Measurements from ENCODE around the gene ABHD10.

The ABHD10 gene

GRCh38 chr3:111978583-111979433 lies at the start of gene ABHD10:
Gene ABHD10 (plus strand): TSS chr3:111979026. CDS start chr3:111979062, 36 bp downstream.
- peak; percentile 98 for DNase-seq

DNA sequence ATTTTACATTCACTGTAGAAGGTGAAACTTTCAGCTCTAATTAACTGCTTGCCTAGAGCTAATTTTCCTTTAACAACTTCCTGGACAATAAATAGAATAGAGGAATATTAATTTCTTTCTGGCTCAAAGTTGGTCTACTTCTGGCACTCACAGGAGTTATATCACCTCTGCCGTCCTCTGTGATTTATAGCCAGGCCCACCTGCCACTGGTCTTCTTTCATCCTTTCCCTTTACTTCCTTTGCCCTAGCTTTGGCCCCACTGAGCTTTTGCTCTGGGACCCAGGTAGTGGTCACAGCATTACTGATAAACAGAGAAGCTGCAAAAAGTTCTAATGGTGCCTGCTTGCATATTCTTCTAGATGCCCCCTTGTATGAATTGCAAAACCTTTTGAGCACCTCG lies 49.3 kb upstream of the ABHD10 start:
- DNase-seq = no peak

- DNase-seq = no peak
Observed at GRCh38 chr3:111932946-111933345, 45.9 kb upstream of the ABHD10 start.

DNA sequence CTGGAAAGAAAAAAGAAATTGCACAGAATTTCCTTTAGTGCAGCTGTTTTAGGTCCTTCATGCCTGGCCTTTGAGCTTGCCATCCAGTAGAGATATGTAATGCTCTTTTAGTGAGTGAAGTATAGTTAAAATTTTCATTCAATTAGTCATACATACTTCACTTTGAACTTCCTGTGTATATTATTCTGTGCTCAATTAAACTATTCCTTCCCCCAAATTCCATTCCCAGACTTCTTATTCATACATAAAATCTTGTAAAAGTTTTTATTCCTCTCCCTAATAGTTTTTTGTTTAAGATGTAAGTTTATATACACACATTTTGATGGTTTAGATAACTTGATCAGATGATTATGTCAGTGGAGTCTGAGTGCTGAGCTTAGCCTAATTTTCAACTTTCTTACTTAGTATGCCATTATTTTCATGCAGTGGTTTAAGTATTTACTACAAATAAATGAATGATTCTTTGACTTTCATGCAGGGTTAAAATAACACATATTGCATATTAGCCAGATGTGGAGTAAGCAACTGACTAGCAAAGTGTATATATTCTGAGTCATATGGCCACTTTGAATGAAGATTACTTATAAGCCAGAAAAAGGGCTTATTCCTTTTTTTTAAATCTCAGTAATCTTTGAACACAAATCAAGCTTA lies 42.5 kb upstream of the ABHD10 start:
- DNase-seq = peak; percentile 87

DNA sequence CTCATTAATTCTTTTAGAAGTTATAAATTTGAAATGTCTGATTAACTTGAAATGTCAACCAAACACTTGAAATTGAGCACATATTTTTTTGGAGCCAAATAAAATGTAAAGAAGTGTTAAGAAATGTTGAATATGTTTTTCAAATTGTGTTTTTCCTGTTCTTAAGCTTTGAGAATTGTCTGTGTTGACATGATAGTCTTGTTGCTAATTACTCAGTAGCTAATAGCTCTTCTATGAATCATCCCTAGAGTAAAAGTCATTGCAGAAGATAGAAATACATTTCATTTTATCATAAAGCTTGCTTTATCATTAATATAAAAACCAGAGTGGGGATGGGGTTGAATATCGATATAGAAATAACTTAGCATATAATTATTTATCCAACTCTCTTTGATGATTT lies 41.9 kb upstream of the ABHD10 start:
- DNase-seq = peak; percentile 36

DNA sequence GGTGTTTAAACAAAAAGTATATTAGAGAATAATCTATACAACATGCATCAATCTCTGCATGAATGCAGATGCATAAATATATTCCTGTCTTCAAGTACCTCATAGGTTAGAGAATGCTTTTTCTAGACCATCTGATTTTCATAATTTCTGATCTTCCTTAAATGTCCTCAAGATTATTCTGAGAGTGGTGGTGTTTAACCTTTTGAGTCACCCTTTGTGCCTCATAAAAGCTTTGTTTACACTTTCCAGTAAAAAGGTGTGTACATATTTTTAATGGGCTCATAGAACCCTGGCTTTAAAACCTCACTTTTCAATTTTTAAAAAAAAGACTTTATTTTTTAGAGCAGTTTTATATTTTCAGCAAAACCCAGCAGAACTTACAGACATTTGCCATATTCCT lies 41.0 kb upstream of the ABHD10 start:
- DNase-seq = no peak

DNA sequence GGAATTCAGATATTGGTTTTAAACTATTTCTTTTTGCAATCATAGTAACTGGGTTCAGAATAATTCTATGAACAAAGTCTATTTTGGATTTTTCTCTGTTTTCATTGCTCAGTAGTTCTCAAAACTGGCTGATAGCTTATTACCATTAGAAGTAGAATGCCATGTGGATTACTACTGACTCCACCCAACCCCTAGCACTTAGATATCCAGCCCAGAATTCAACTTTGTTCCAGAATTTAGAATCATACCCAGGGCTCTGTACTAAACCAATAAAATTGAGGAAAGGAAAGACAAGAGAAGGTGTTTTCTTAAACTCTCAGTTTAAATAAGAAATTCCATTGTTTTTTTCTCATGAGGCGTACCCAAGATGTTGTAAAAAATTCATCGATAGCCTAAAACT lies 39.0 kb upstream of the ABHD10 start:
- DNase-seq = no peak

- DNase-seq = no peak
Observed at GRCh38 chr3:111943533-111943932, 35.3 kb upstream of the ABHD10 start.

- DNase-seq = peak; percentile 36
Observed at GRCh38 chr3:111944372-111944771, 34.5 kb upstream of the ABHD10 start.

- no peak for DNase-seq
Observed at GRCh38 chr3:111947231-111947630, 31.6 kb upstream of the ABHD10 start.

DNA sequence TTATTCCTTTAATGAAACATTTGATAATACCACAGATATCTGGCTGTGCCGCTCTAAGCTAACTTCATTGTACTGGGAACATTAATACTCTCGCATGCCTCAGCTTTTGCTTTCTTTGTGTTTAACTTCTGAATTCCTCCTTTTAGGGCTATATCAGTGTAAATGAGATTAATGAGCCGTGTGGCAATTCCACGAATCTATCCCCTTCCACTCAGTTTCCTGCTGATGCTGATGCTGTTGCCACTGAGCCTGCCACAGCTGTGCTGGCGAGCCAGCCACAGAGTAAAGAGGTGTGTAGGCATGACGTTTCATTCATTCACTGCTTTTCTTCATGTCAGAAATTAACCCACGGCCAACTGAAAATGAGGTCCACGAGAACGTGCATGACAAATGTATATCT lies 30.0 kb upstream of the ABHD10 start:
- no peak for DNase-seq

DNA sequence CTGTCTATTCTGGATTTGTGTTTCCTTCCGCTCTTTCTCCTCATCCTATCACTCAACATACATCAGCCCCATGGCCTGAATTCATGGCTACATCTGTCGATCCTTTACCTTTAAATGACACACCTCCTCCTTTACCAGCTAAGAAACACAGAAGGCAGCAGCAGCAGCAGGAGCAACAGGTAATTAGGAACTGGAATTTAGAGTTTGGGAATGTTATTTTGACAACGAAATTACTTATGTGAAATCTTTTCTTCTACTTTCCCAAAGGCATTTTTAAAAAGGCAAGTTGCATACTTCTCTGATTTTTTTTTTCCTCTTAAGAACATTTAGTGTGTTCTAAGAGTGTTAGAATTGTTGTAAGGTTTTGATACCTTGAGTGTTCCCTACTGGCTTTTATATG lies 29.1 kb upstream of the ABHD10 start:
- DNase-seq = no peak

DNA sequence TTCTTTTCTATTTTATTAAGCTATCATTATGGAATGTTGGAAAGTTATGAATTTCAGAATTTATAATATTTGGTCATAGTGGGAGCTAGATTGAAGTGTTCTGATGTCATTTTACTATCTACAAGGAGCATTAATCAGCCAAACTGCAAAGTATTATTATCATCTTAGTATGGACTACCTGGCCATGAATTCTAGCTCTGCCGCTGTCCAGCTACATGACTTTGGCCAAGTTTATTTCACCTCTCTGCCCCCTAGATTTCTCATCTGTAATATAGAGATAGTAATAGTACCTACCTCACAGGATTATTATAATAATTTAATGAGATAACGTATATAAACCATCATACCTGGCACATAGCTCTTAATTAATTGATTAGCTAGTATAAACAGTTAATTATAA lies 27.8 kb upstream of the ABHD10 start:
- DNase-seq = no peak

- DNase-seq = no peak
Observed at GRCh38 chr3:111952086-111952485, 26.7 kb upstream of the ABHD10 start.

GRCh38 chr3:111952866-111953450 lies 25.9 kb upstream of the ABHD10 start:
- no peak for DNase-seq

GRCh38 chr3:111954228-111954990 lies 24.4 kb upstream of the ABHD10 start:
- DNase-seq = peak; percentile 23

- no peak for DNase-seq
Observed at GRCh38 chr3:111955876-111956275, 22.9 kb upstream of the ABHD10 start.

DNA sequence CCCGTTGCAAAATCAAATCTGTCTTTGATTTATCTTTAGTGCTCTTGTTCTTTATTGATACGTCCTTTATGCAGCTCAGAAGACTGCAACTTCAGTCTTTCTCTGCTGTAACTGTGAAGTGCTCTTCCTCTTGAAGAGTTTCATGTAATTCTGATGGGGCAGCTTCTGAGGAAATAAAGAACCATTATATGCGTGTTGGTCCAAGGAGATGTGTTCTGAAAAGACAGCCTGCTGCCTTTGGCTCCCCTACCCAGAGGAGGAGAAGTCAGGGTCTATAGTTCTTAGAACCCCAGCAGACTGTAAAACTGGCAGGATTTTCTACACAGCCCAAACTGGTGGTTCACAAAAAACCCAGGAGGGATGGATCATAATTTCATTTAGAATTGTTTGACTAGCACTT lies 22.4 kb upstream of the ABHD10 start:
- DNase-seq = no peak

GRCh38 chr3:111956995-111957734 lies 21.7 kb upstream of the ABHD10 start:
- no peak for DNase-seq

- no peak for DNase-seq
Observed at GRCh38 chr3:111961461-111962164, 17.2 kb upstream of the ABHD10 start.

DNA sequence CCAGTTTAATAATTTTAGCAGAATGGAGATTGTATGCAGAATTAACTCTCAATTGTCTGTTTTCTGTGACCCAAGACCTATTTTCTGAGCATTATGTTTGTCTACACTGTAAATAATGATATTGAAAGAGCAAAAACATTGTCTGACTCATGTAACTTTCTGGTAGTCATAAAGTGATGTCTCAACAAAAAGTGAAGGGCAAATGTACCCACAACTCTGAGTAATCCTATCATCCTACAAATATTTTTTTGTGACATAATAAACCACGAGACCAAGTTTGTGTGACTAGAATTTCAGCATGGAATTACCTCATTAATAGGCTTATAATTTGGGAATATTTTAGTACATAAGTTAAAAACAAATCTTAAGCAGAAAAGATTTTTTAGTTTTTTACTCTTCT lies 15.4 kb upstream of the ABHD10 start:
- DNase-seq = peak; percentile 80

GRCh38 chr3:111965484-111965883 lies 13.3 kb upstream of the ABHD10 start:
- no peak for DNase-seq

Data from EL (cell line).